ENCODE data around the gene SERHL2.

SERHL2 gene

GRCh38 chr22:42608823-42609361 lies 55.1 kb downstream of the SERHL2 start:
- Histone ChIP-seq H3K4me3 (replicated peaks; ENCODE audit: insufficient read depth, low read length) (no peak overlapping the region), H3K27ac (replicated peaks) (no peak overlapping the region), H3K27me3 (ENCODE audit: insufficient read depth, poor library complexity, severe bottlenecking) (no peaks in the 10 kb centered on the region)
- TF ChIP-seq SPI1 (IDR thresholded peaks at IDR 0.05; ENCODE audit: borderline replicate concordance, low read depth) (no peak), CTCF (IDR thresholded peaks at IDR 0.05; ENCODE audit: insufficient read depth, low read length) (no peak), POLR2AphosphoS5 (IDR thresholded peaks at IDR 0.05; ENCODE audit: low read depth) (no peak), REST (IDR thresholded peaks at IDR 0.05; ENCODE audit: insufficient replicate concordance, low read depth) (no peak), GABPA (IDR thresholded peaks at IDR 0.05; ENCODE audit: low read depth) (no peak)
- no peak for DNase-seq (ENCODE audit: low read depth in 1 of 2, low spot score in 1 of 2)

- Histone ChIP-seq H3K27me3 (ENCODE audit: insufficient read depth, poor library complexity, severe bottlenecking) (no peaks in the 10 kb centered on the region), H3K27ac (replicated peaks) (peak overlapping the region; percentile 12; the same call in 1 of the 2 replicates), H3K4me3 (replicated peaks; ENCODE audit: insufficient read depth, low read length) (no peak overlapping the region)
- TF ChIP-seq GABPA (IDR thresholded peaks at IDR 0.05; ENCODE audit: low read depth) (no peak), CTCF (IDR thresholded peaks at IDR 0.05; ENCODE audit: insufficient read depth, low read length) (no peak), POLR2AphosphoS5 (IDR thresholded peaks at IDR 0.05; ENCODE audit: low read depth) (no peak)
- DNase-seq (ENCODE audit: low read depth in 1 of 2, low spot score in 1 of 2), result no peak
Measured at GRCh38 chr22:42610186-42610585, 56.4 kb downstream of the SERHL2 start.

GRCh38 chr22:42611051-42611450 lies 57.3 kb downstream of the SERHL2 start:
- H3K27ac ChIP-seq (replicated peaks), result no peak overlapping the region; the same call in 1 of the 2 replicates
- TF ChIP-seq POLR2AphosphoS5 (IDR thresholded peaks at IDR 0.05; ENCODE audit: low read depth), result no peak
- TF ChIP-seq SPI1 (IDR thresholded peaks at IDR 0.05; ENCODE audit: borderline replicate concordance, low read depth), result no peak
- no peak for TF ChIP-seq REST (IDR thresholded peaks at IDR 0.05; ENCODE audit: insufficient replicate concordance, low read depth)
- no peak for TF ChIP-seq CTCF (IDR thresholded peaks at IDR 0.05; ENCODE audit: insufficient read depth, low read length)
- no peak for TF ChIP-seq GABPA (IDR thresholded peaks at IDR 0.05; ENCODE audit: low read depth)
- H3K4me3 ChIP-seq (replicated peaks; ENCODE audit: insufficient read depth, low read length), result no peak overlapping the region
- DNase-seq (ENCODE audit: low read depth in 1 of 2, low spot score in 1 of 2), result no peak
- H3K27me3 ChIP-seq (ENCODE audit: insufficient read depth, poor library complexity, severe bottlenecking), result no peaks in the 10 kb centered on the region

- no peaks in the 10 kb centered on the region for H3K27me3 ChIP-seq (ENCODE audit: insufficient read depth, poor library complexity, severe bottlenecking)
- no peak overlapping the region for H3K27ac ChIP-seq (replicated peaks)
- no peak overlapping the region for H3K4me3 ChIP-seq (replicated peaks; ENCODE audit: insufficient read depth, low read length)
- TF ChIP-seq POLR2AphosphoS5 (IDR thresholded peaks at IDR 0.05; ENCODE audit: low read depth) (no peak), CTCF (IDR thresholded peaks at IDR 0.05; ENCODE audit: insufficient read depth, low read length) (no peak), SPI1 (IDR thresholded peaks at IDR 0.05; ENCODE audit: borderline replicate concordance, low read depth) (no peak), GABPA (IDR thresholded peaks at IDR 0.05; ENCODE audit: low read depth) (no peak), REST (IDR thresholded peaks at IDR 0.05; ENCODE audit: insufficient replicate concordance, low read depth) (no peak)
- no peak for DNase-seq (ENCODE audit: low read depth in 1 of 2, low spot score in 1 of 2)
Measured at GRCh38 chr22:42612336-42612735, 58.6 kb downstream of the SERHL2 start.
